A673 (cell line): ENCODE results near the gene PPP2R5D. TPM values are rescaled to one million over a fixed set of nuclear protein-coding genes. Genes with fewer than 3 reads are reported as not detected.
A peak's percentile ranks its signal among the peaks of the same experiment; 100 is the strongest.
"Not testable (repeated sequence)": the region's sequence is repeated elsewhere in the genome, so short reads cannot be mapped to it uniquely, and the experiment has no call there.

Experiments used
- BruUV-seq: library from RNA; stranded (reverse); fragments of 400-500 nt; replicated peaks from 2 replicates; lab custom pipeline; 2021; lab: Mats Ljungman, UMichigan
- CTCF ChIA-PET: fragments of 300-600 bp; sonication (Branson Sonifier 250); formaldehyde crosslinking; loops from one replicate; lab custom pipeline; 2022; ENCODE audit warnings: antibody characterized with exemption; lab: Charles Lee
- POLR2A ChIA-PET: fragments of 300-600 bp; sonication (Branson Sonifier 250); formaldehyde crosslinking; loops from one replicate; lab custom pipeline; 2022; ENCODE audit warnings: antibody characterized with exemption; ENCODE audit not compliant: low non-redundant PET; lab: Charles Lee
- DNase-seq: peaks from one replicate; pipeline ENCODE4 v3.0.0-alpha.2; 2015; ENCODE audit warnings: low spot score
- H3K27ac ChIP-seq: fragments of 200-600 bp; sonication (generic); 2 replicates; pipeline ENCODE4 v1.5.1; 2016; ENCODE audit warnings: mixed run types, low read depth, mild to moderate bottlenecking, mixed read lengths, antibody characterized with exemption, low read length; ENCODE audit not compliant: poor library complexity, severe bottlenecking
- H3K27me3 ChIP-seq: fragments of 200-600 bp; sonication (generic); replicated peaks from 2 replicates; pipeline ENCODE4 v1.6.1; 2017; ENCODE audit warnings: mixed run types, low read depth, mild to moderate bottlenecking, mixed read lengths, antibody characterized with exemption, low read length; ENCODE audit not compliant: insufficient read depth, poor library complexity
- H3K36me3 ChIP-seq: fragments of 200-600 bp; sonication (generic); 2 replicates; pipeline ENCODE4 v1.6.1; 2016; ENCODE audit warnings: mixed run types, mild to moderate bottlenecking, mixed read lengths, antibody characterized with exemption, low read length; ENCODE audit not compliant: insufficient read depth, poor library complexity, severe bottlenecking
- H3K4me1 ChIP-seq: fragments of 200-600 bp; sonication (generic); 2 replicates; pipeline ENCODE4 v1.6.1; 2017; ENCODE audit warnings: mixed run types, mild to moderate bottlenecking, mixed read lengths, antibody characterized with exemption, low read length; ENCODE audit not compliant: insufficient read depth, poor library complexity, severe bottlenecking
- H3K4me3 ChIP-seq: fragments of 200-600 bp; sonication (generic); 2 replicates; pipeline ENCODE4 v1.5.1; 2016; ENCODE audit warnings: low read depth, mixed run types, mild to moderate bottlenecking, mixed read lengths, low read length; ENCODE audit not compliant: poor library complexity, severe bottlenecking
- H3K9me3 ChIP-seq: fragments of 200-600 bp; sonication (generic); 2 replicates; pipeline ENCODE4 v1.6.1; 2016; ENCODE audit warnings: mixed run types, low read depth, mild to moderate bottlenecking, mixed read lengths, antibody characterized with exemption, low read length; ENCODE audit not compliant: poor library complexity, severe bottlenecking
- EZH2 ChIP-seq: fragments of 200-600 bp; sonication (generic); IDR thresholded peaks from 2 replicates; pipeline ENCODE4 v1.6.1; 2017; ENCODE audit warnings: borderline replicate concordance, low read depth, mild to moderate bottlenecking, mixed read lengths, antibody characterized with exemption, low read length; ENCODE audit not compliant: poor library complexity, severe bottlenecking
- intact Hi-C: fragments of 100-400 bp; cut with micrococcal nuclease; formaldehyde crosslinking; loops from one replicate; pipeline ENCODE4 v1.10.0; 2022; ENCODE audit not compliant: unreplicated experiment
- total RNA-seq: library from RNA; stranded (reverse); gene quantifications from 2 replicates; pipeline ENCODE4 v1.2.3, GENCODE V29; 2021
- TF ChIP-seq, protein P1 (sequence below): fragments of 300-800, 200-600 bp; sonication (generic); conservative IDR thresholded peaks from 2 replicates; pipeline ENCODE4 v1.5.1; 2017; ENCODE audit warnings: low read depth, mild to moderate bottlenecking, antibody characterized with exemption, low read length, moderate library complexity, mixed read lengths

The PPP2R5D gene
- total RNA-seq, 1 experiment from 2014 or later: 73.6 TPM

DNA sequence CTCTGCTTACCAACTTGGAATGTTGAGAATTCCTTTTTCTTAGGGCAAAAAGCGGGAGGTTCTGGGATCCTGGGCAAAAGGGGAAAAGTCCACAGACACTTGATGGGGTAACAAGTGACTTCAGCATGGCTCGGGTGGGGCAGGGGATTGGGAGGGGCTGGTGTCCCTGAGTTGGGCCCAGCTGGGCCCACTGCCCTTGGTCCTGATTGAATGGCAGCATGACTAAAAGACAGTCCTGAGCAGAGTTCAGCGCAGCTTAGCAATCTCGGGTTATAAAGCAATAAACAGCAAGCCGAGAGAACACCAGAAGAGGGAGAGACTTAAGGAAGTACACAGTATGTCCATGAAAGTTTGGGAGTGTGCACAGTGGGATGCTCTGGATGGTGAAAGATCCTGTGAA, 5.6 kb downstream of the PPP2R5D start:
- TF ChIP-seq EZH2: no peak
- TF ChIP-seq, protein P1, sequence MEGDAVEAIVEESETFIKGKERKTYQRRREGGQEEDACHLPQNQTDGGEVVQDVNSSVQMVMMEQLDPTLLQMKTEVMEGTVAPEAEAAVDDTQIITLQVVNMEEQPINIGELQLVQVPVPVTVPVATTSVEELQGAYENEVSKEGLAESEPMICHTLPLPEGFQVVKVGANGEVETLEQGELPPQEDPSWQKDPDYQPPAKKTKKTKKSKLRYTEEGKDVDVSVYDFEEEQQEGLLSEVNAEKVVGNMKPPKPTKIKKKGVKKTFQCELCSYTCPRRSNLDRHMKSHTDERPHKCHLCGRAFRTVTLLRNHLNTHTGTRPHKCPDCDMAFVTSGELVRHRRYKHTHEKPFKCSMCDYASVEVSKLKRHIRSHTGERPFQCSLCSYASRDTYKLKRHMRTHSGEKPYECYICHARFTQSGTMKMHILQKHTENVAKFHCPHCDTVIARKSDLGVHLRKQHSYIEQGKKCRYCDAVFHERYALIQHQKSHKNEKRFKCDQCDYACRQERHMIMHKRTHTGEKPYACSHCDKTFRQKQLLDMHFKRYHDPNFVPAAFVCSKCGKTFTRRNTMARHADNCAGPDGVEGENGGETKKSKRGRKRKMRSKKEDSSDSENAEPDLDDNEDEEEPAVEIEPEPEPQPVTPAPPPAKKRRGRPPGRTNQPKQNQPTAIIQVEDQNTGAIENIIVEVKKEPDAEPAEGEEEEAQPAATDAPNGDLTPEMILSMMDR: no peak
- no peaks in the 10 kb centered on the region for H3K9me3 ChIP-seq
- CTCF ChIA-PET: no interaction called here
- POLR2A ChIA-PET: no interaction called here
- H3K27ac ChIP-seq: no peak overlapping the region
- DNase-seq: no peak
- H3K4me1 ChIP-seq: peaks cover 7% of the 10 kb centered on the region
- no peak overlapping the region for H3K4me3 ChIP-seq
- peaks cover 16% of the 10 kb centered on the region for H3K36me3 ChIP-seq
- BruUV-seq: no TSS peak
- no peaks in the 10 kb centered on the region for H3K27me3 ChIP-seq
- intact Hi-C loops: no loop called here

- no peak for DNase-seq
- CTCF ChIA-PET: no interaction called here
- intact Hi-C loops: no loop called here
- no peaks in the 10 kb centered on the region for H3K4me1 ChIP-seq
- H3K27me3 ChIP-seq: no peaks in the 10 kb centered on the region
- BruUV-seq: no TSS peak
- H3K4me3 ChIP-seq: no peak overlapping the region
- no peak for TF ChIP-seq EZH2
- TF ChIP-seq, protein P1: no peak
- H3K36me3 ChIP-seq: peaks cover 15% of the 10 kb centered on the region
- H3K9me3 ChIP-seq: no peaks in the 10 kb centered on the region
- H3K27ac ChIP-seq: no peak overlapping the region
- POLR2A ChIA-PET: interaction anchor here (0.5 kb wide), 1 partner anchor 64 kb away, joined by 13 read pairs; the partner anchor contains the start of gene CNPY3
Measured at GRCh38 chr6:42993445-42993844, 9.1 kb downstream of the PPP2R5D start.

DNA sequence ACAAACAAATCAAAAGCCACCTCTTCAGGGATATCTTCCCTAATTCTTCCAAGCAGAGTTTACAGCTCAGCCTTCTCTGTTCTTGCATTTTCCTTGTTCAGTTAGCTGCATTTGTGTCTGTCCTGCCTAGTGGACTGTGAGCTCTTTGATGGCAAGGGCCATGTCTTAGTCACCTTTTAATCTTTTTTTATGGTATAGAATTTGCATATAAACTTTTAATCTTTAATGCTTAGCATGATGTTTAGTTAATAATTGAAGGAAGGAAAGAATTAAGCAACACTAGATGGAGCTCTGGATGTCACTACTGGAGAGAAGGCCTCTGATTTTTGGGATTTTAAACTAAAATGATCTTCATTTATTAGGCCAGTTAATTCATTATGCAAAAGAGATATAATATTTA, 12.1 kb downstream of the PPP2R5D start:
- BruUV-seq: no TSS peak
- Histone ChIP-seq H3K4me1 (no peaks in the 10 kb centered on the region), H3K27ac (no peak overlapping the region), H3K9me3 (no peaks in the 10 kb centered on the region), H3K27me3 (no peaks in the 10 kb centered on the region), H3K36me3 (no peaks in the 10 kb centered on the region), H3K4me3 (no peak overlapping the region)
- CTCF ChIA-PET: interaction anchor here (0.6 kb wide), 1 partner anchor 147 kb away, joined by 7 read pairs; no protein-coding TSS in a partner anchor
- intact Hi-C loops: no loop called here
- POLR2A ChIA-PET: no interaction called here
- no peak for DNase-seq
- TF ChIP-seq EZH2: no peak
- TF ChIP-seq, protein P1: peak; percentile 32; the same call in 1 of the 2 replicates

DNA sequence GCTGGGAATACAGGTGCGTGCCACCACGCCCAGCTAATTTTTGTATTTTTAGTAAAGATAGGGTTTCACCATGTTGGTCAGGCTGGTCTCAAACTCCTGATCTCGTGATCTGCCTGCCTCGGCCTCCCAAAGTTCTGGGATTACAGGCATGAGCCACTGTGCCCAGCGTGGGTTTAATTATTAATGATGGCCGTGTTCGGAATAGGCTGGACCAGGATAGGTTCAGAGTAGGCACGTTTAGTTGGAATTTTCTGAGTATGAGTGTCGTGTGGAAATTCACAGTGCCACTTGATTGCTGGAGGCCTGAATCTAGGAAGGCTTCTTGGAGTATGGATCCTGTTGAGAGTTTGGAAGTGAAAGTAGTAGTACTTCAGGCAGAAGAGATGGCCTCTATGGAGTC, 13.8 kb downstream of the PPP2R5D start:
- H3K36me3 ChIP-seq, H3K27ac ChIP-seq, BruUV-seq, H3K27me3 ChIP-seq, H3K4me3 ChIP-seq, CTCF ChIA-PET, H3K9me3 ChIP-seq, POLR2A ChIA-PET, H3K4me1 ChIP-seq, intact Hi-C loops, DNase-seq: not testable (repeated sequence)
